ENCODE results near the gene HNRNPF. TPM values are rescaled to one million over a fixed set of nuclear protein-coding genes. Genes with fewer than 3 reads are reported as not detected.
A peak's percentile ranks its signal among the peaks of the same experiment; 100 is the strongest.

HNRNPF gene
- total RNA-seq, 1 experiment from 2014 or later: 333 TPM

DNA sequence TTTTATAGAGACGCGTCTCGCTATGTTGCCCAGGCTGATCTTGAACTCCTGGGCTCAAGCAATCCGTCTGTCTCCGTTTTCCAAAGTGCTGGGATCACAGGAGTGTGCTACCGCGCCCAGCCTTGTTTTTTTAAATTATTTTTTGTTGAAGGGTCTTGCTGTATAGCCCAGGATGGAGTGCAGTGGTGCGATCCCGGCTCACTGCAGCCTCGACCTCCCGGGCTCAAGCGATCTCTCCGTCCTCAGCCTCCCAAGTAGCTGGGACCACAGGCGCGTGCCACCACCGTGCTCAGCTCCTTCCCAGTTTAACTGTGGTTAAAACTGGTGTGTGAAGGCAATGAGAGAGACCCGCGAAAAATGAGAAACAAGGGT, 11.0 kb upstream of the HNRNPF start:
- intact Hi-C loops (cut with micrococcal nuclease): no loop called here
- no peaks in the 10 kb centered on the region for H3K9me2 ChIP-seq (ENCODE audit: insufficient read depth)
- H3K9me3 ChIP-seq (ENCODE audit: control insufficient read depth in 1 of 2, insufficient read depth in 1 of 2, low read depth in 1 of 2, low read length in 2 of 2): no peaks in the 10 kb centered on the region
- peak overlapping the region in 1 of 2 experiments; percentile 55; a peak in 1 of 4 replicates for H3K4me3 ChIP-seq (replicated peaks in 1 of 2; ENCODE audit: low read depth in 1 of 2, low read length in 2 of 2)
- ChIA-PET CTCF (no interaction called here), POLR2A (interaction anchor here (0.6 to 1.2 kb wide), 2 partner anchors 16 to 41 kb away, joined by 3 to 4 read pairs; no protein-coding TSS in a partner anchor), RAD21 (ENCODE audit: low non-redundant PET in 1 of 2, low total read pairs in 2 of 2, uncharacterized antibody in 2 of 2, unreplicated experiment in 2 of 2) (no interaction called here)
- no peaks in the 10 kb centered on the region for H4K20me1 ChIP-seq (ENCODE audit: insufficient read depth)
- peak overlapping the region; percentile 90 for H3K27ac ChIP-seq (ENCODE audit: low read depth, low read length)
- H3K36me3 ChIP-seq (ENCODE audit: control insufficient read depth in 1 of 2, insufficient read depth in 2 of 2, low read length in 2 of 2): no peaks in the 10 kb centered on the region
- H3K27me3 ChIP-seq (ENCODE audit: insufficient read depth, low read length): no peaks in the 10 kb centered on the region
- peaks cover 33 to 44% of the 10 kb centered on the region in 2 experiments for H3K4me1 ChIP-seq (ENCODE audit: control insufficient read depth in 1 of 2, insufficient read depth in 2 of 2, low read length in 2 of 2)
- ATAC-seq (peak; percentile 10), DNase-seq (ENCODE audit: low read depth, low spot score) (no peak)
- no TSS peak for BruUV-seq (replicated peaks)
- no peak overlapping the region for H2AFZ ChIP-seq (ENCODE audit: low read depth, low read length, poor library complexity, severe bottlenecking)
- peak overlapping the region; percentile 76 for H3K4me2 ChIP-seq (ENCODE audit: low read length)
- H3K9ac ChIP-seq (ENCODE audit: low read length): peak overlapping the region; percentile 69
- TF ChIP-seq FOSL1 (IDR thresholded peaks at IDR 0.05; ENCODE audit: low read depth) (no peak), CEBPB (IDR thresholded peaks at IDR 0.05; ENCODE audit: low read depth) (no peak), ELF1 (IDR thresholded peaks at IDR 0.05; ENCODE audit: borderline replicate concordance, low read depth) (no peak)
- TF ChIP-seq, protein P1, sequence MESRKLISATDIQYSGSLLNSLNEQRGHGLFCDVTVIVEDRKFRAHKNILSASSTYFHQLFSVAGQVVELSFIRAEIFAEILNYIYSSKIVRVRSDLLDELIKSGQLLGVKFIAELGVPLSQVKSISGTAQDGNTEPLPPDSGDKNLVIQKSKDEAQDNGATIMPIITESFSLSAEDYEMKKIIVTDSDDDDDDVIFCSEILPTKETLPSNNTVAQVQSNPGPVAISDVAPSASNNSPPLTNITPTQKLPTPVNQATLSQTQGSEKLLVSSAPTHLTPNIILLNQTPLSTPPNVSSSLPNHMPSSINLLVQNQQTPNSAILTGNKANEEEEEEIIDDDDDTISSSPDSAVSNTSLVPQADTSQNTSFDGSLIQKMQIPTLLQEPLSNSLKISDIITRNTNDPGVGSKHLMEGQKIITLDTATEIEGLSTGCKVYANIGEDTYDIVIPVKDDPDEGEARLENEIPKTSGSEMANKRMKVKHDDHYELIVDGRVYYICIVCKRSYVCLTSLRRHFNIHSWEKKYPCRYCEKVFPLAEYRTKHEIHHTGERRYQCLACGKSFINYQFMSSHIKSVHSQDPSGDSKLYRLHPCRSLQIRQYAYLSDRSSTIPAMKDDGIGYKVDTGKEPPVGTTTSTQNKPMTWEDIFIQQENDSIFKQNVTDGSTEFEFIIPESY (IDR thresholded peaks at IDR 0.05; ENCODE audit: extremely low read depth, insufficient replicate concordance, low read length): no peak
- H3K79me2 ChIP-seq (ENCODE audit: insufficient read depth, low read length): no peaks in the 10 kb centered on the region

DNA sequence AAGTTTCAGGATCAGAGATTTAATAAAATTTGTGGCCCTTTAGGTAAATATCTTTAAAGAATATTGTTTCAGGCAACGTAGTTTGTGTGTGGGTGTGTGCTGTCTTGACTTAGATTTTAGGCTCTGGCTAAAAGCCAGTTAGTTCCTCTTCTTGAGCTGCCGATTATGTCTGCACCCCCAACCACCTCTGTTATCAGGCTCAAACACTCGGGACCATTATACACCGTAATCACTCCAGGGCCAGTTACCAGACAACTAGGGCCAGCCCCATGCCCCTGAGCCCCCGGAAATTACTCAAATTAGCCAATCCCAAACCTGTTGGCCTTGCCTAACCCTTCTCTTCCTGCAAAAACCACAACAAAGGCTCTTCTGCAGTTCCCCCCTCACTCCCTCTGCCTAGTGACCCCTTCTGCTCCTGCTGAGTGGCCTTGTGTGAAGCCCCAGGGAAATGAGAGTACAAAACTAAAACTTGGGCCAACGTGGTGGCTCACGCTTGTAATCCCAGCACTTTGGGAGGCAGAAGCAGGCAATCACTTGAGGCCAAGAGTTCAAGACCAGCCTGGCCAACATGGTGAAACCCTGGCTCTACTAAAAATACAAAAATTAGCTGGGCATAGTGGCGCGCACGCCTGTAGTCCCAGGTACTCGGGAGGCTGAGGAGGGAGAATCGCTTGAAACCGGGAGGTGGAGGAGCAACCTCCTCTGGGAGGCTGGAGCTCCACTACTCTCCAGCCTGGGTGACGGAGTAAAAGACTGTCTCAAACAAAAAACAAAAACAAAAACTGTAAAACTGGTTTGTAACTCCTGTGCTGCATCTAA, 9.2 kb upstream of the HNRNPF start:
- no TSS peak for BruUV-seq (replicated peaks)
- CTCF ChIA-PET: no interaction called here

More for the DNA sequence above, 9.2 kb upstream of the HNRNPF start:
- intact Hi-C loops (cut with micrococcal nuclease): loop anchor here (1.0 kb wide), 1 partner anchor 9 kb away; the partner anchor contains the start of gene HNRNPF
- no peak for DNase-seq (ENCODE audit: low read depth, low spot score)
- RAD21 ChIA-PET (ENCODE audit: low non-redundant PET in 1 of 2, low total read pairs in 2 of 2, uncharacterized antibody in 2 of 2, unreplicated experiment in 2 of 2): no interaction called here
- Histone ChIP-seq H3K9me2 (ENCODE audit: insufficient read depth) (no peaks in the 10 kb centered on the region), H3K4me3 (replicated peaks in 1 of 2; ENCODE audit: low read depth in 1 of 2, low read length in 2 of 2) (0 out of 4 replicates have a peak overlapping the region, but pooled peaks of 1 of the 2 experiments have one; percentile 2), H3K9ac (ENCODE audit: low read length) (peak overlapping the region; percentile 12), H3K79me2 (ENCODE audit: insufficient read depth, low read length) (no peaks in the 10 kb centered on the region), H3K27me3 (ENCODE audit: insufficient read depth, low read length) (no peaks in the 10 kb centered on the region), H3K4me2 (ENCODE audit: low read length) (peak overlapping the region; percentile 63), H3K9me3 (ENCODE audit: control insufficient read depth in 1 of 2, insufficient read depth in 1 of 2, low read depth in 1 of 2, low read length in 2 of 2) (no peaks in the 10 kb centered on the region), H2AFZ (ENCODE audit: low read depth, low read length, poor library complexity, severe bottlenecking) (peak overlapping the region; percentile 69), H3K4me1 (ENCODE audit: control insufficient read depth in 1 of 2, insufficient read depth in 2 of 2, low read length in 2 of 2) (peaks cover 33 to 44% of the 10 kb centered on the region in 2 experiments), H3K27ac (ENCODE audit: low read depth, low read length) (peak overlapping the region; percentile 36; the same call in 1 of the 2 replicates), H3K36me3 (ENCODE audit: control insufficient read depth in 1 of 2, insufficient read depth in 2 of 2, low read length in 2 of 2) (no peaks in the 10 kb centered on the region), H4K20me1 (ENCODE audit: insufficient read depth) (no peaks in the 10 kb centered on the region)
- peak; percentile 88 for TF ChIP-seq TCF7L2 (IDR thresholded peaks at IDR 0.05; ENCODE audit: borderline replicate concordance, extremely low read depth, insufficient read depth, insufficient read length)
- TF ChIP-seq, protein P2, sequence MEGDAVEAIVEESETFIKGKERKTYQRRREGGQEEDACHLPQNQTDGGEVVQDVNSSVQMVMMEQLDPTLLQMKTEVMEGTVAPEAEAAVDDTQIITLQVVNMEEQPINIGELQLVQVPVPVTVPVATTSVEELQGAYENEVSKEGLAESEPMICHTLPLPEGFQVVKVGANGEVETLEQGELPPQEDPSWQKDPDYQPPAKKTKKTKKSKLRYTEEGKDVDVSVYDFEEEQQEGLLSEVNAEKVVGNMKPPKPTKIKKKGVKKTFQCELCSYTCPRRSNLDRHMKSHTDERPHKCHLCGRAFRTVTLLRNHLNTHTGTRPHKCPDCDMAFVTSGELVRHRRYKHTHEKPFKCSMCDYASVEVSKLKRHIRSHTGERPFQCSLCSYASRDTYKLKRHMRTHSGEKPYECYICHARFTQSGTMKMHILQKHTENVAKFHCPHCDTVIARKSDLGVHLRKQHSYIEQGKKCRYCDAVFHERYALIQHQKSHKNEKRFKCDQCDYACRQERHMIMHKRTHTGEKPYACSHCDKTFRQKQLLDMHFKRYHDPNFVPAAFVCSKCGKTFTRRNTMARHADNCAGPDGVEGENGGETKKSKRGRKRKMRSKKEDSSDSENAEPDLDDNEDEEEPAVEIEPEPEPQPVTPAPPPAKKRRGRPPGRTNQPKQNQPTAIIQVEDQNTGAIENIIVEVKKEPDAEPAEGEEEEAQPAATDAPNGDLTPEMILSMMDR (IDR thresholded peaks at IDR 0.05 in 2 of 3, conservative IDR thresholded peaks at IDR 0.05 in 1 of 3; ENCODE audit: borderline replicate concordance in 1 of 3, insufficient read depth in 1 of 3, low read depth in 2 of 3, low read length in 2 of 3): no peak
- ATAC-seq: peak; percentile 15; the same call in 1 of the 2 replicates
- POLR2A ChIA-PET: interaction anchor here (0.9 to 1.1 kb wide), 2 partner anchors 9 to 10 kb away, joined by 3 read pairs; no protein-coding TSS in a partner anchor
